K562 (cell line): Measurements from ENCODE around the gene ZNF236. TPM values are rescaled to one million over a fixed set of nuclear protein-coding genes. Genes with fewer than 3 reads are reported as not detected.

Experiments
- ATAC-seq: fragments of 200-7000 bp; cut with Tn5 transposase; 3 replicates; pipeline ENCODE4 v1.9.1; 2020; ENCODE audit warnings: moderate library complexity
- BruUV-seq: library from RNA; stranded (reverse); fragments of 400-500 nt; replicated peaks from 2 replicates; lab custom pipeline; 2021; lab: Mats Ljungman, UMichigan
- CTCF ChIA-PET: fragments of 300-600 bp; formaldehyde crosslinking; extraction: SDS; loops from one replicate; lab custom pipeline; 2021; ENCODE audit warnings: low intra/inter-chr PET ratio; lab: Yijun Ruan, JAX
- POLR2A ChIA-PET: fragments of 300-600, 350-650 bp; sonication (Branson Sonifier 250); formaldehyde crosslinking; extraction: SDS; loops from one replicate; lab custom pipeline; 2021; ENCODE audit warnings: antibody characterized with exemption, inconsistent platforms; lab: Yijun Ruan, JAX
- DNase-seq, 4 experiments: peaks; one replicate each; pipeline versions ENCODE4 v3.0.0 to v3.0.0-alpha.2; 2011 to 2018; ENCODE audit warnings: low spot score in 3 of 4, mixed read lengths in 3 of 4; ENCODE audit errors: extremely low read depth in 1 of 4
- FAIRE-seq: peaks from 2 replicates; lab custom pipeline; 2011; peaks lifted over from hg19 to GRCh38; lab: Jason Lieb, UNC
- H2AFZ ChIP-seq: 2 replicates; pipeline ENCODE4 v1.6.0; 2011; ENCODE audit warnings: low read depth, low read length, control low read depth, inconsistent platforms
- H3K27ac ChIP-seq: fragments of 200-600 bp; 3 replicates; pipeline ENCODE4 v1.8.0; 2011; ENCODE audit warnings: low read depth, mild to moderate bottlenecking, control low read depth, inconsistent platforms, low read length, moderate library complexity, mixed read lengths; ENCODE audit errors: extremely low read depth
- H3K27me3 ChIP-seq, 2 experiments: fragments of 300-600 bp in 1 of 2; 2 replicates in 1 of 2; 3 replicates in 1 of 2; pipeline versions ENCODE4 v1.6.0 to v1.8.0; 2011; ENCODE audit warnings: inconsistent platforms in 2 of 2, low read length in 2 of 2, mild to moderate bottlenecking in 1 of 2, mixed read lengths in 1 of 2, moderate library complexity in 1 of 2; ENCODE audit not compliant: control insufficient read depth in 2 of 2, insufficient read depth in 2 of 2
- H3K36me3 ChIP-seq: fragments of 300-600 bp; 3 replicates; pipeline ENCODE4 v1.8.0; 2011; ENCODE audit warnings: mild to moderate bottlenecking, low read length, inconsistent platforms; ENCODE audit not compliant: control insufficient read depth, insufficient read depth
- H3K4me1 ChIP-seq, 2 experiments: fragments of 200-600 bp in 1 of 2; replicated peaks in 1 of 2; 2 replicates in 1 of 2; 3 replicates in 1 of 2; pipeline versions ENCODE4 v1.5.1 to v1.8.0; 2011; ENCODE audit warnings: inconsistent platforms in 2 of 2, low read length in 2 of 2, mild to moderate bottlenecking in 1 of 2, mixed read lengths in 1 of 2, moderate library complexity in 1 of 2; ENCODE audit not compliant: control insufficient read depth in 2 of 2, insufficient read depth in 2 of 2
- H3K4me2 ChIP-seq: 2 replicates; pipeline ENCODE4 v1.6.1; 2011; ENCODE audit warnings: low read length, control low read depth, inconsistent platforms, mixed read lengths; ENCODE audit not compliant: insufficient read depth
- H3K4me3 ChIP-seq: fragments of 200-600 bp; sonication (generic), shearing (Covaris generic); 2 replicates; pipeline ENCODE4 v1.5.1; 2016; ENCODE audit warnings: control low read depth, inconsistent platforms
- H3K79me2 ChIP-seq: fragments of 200-600 bp; 3 replicates; pipeline ENCODE4 v1.8.0; 2011; ENCODE audit warnings: low read length, inconsistent platforms; ENCODE audit not compliant: control insufficient read depth, insufficient read depth
- H3K9ac ChIP-seq, 2 experiments: 2 replicates each; pipeline versions ENCODE4 v1.6.0 to v1.6.1; 2011; ENCODE audit warnings: low read depth in 2 of 2, low read length in 2 of 2, control low read depth in 1 of 2, inconsistent platforms in 1 of 2, mild to moderate bottlenecking in 1 of 2, mixed read lengths in 1 of 2; ENCODE audit not compliant: insufficient read depth in 1 of 2
- H3K9me1 ChIP-seq: one replicate; pipeline ENCODE4 v1.6.0; 2011; ENCODE audit warnings: inconsistent platforms, mild to moderate bottlenecking, low read length, moderate library complexity; ENCODE audit not compliant: control insufficient read depth, insufficient read depth
- H3K9me3 ChIP-seq: replicated peaks from 2 replicates; pipeline ENCODE4 v1.5.1; 2011; ENCODE audit warnings: low read depth, low read length, inconsistent platforms; ENCODE audit not compliant: control insufficient read depth, insufficient read depth
- H4K20me1 ChIP-seq: replicated peaks from 2 replicates; pipeline ENCODE4 v1.6.1; 2011; ENCODE audit warnings: low read length, inconsistent platforms, mixed read lengths; ENCODE audit not compliant: control insufficient read depth, insufficient read depth
- ATF7 ChIP-seq: fragments of 450-650 bp; IDR thresholded peaks from 2 replicates; pipeline ENCODE4 v1.7.1; 2014; ENCODE audit warnings: mild to moderate bottlenecking, moderate library complexity
- ERF ChIP-seq: fragments of 450-650 bp; formaldehyde crosslinking; IDR thresholded peaks from 2 replicates; pipeline ENCODE4 v1.4.0; 2020; ENCODE audit warnings: mild to moderate bottlenecking, mixed read lengths
- GABPB1 ChIP-seq: sonication (generic); formaldehyde crosslinking; IDR thresholded peaks from 2 replicates; pipeline ENCODE4 v1.8.0; 2022; ENCODE audit warnings: mild to moderate bottlenecking, missing genetic modification reagents
- HCFC1 ChIP-seq: IDR thresholded peaks from 2 replicates; pipeline ENCODE4 v1.6.1; 2012; ENCODE audit warnings: low read depth, low read length, improper control_type of control experiment
- HNRNPLL ChIP-seq: fragments of 200-400 bp; formaldehyde crosslinking; IDR thresholded peaks from 2 replicates; pipeline ENCODE4 v1.6.1; 2017; ENCODE audit warnings: low read length, low read depth, mild to moderate bottlenecking; ENCODE audit not compliant: poor library complexity, severe bottlenecking
- KAT2B ChIP-seq: IDR thresholded peaks from one replicate; pipeline ENCODE4 v1.6.1; 2012; ENCODE audit warnings: low read depth, mild to moderate bottlenecking, control low read depth, inconsistent platforms, low read length, moderate library complexity
- NFATC3 ChIP-seq: fragments of 450-650 bp; IDR thresholded peaks from 2 replicates; pipeline ENCODE4 v1.6.1; 2017; ENCODE audit warnings: mild to moderate bottlenecking
- RB1 ChIP-seq: fragments of 450-650 bp; IDR thresholded peaks from 2 replicates; pipeline ENCODE4 v1.6.1; 2017; ENCODE audit warnings: low read depth, mild to moderate bottlenecking
- RNF2 ChIP-seq: sonication (generic); IDR thresholded peaks from 2 replicates; pipeline ENCODE4 v1.6.1; 2016
- TRIM24 ChIP-seq, 2 experiments: fragments of 450-650 bp; IDR thresholded peaks; 2 replicates each; pipeline ENCODE4 v1.6.1; 2016
- ZNF143 ChIP-seq: sonication (generic); formaldehyde crosslinking; IDR thresholded peaks from 2 replicates; pipeline ENCODE4 v1.9.0; 2022; ENCODE audit warnings: mild to moderate bottlenecking, missing genetic modification reagents
- ZNF212 ChIP-seq: fragments of 450-650 bp; formaldehyde crosslinking; IDR thresholded peaks from 2 replicates; pipeline ENCODE4 v1.4.0; 2020; ENCODE audit warnings: mild to moderate bottlenecking
- ZNF324 ChIP-seq: fragments of 250-450 bp; sonication (Bioruptor Pico); IDR thresholded peaks from 2 replicates; pipeline ENCODE4 v1.4.0; 2020; ENCODE audit warnings: mild to moderate bottlenecking
- ZNF717 ChIP-seq: fragments of 250-450 bp; sonication (Bioruptor Pico); IDR thresholded peaks from 2 replicates; pipeline ENCODE4 v1.5.0; 2021
- ZNF778 ChIP-seq: fragments of 450-650 bp; formaldehyde crosslinking; IDR thresholded peaks from 2 replicates; pipeline ENCODE4 v1.4.0; 2020; ENCODE audit warnings: mild to moderate bottlenecking, moderate library complexity
- WGBS: fragments of 100-300 bp; shearing (Covaris generic); methylation state at CpG from one replicate; pipeline ENCODE4 v1.1.6; 2016; ENCODE audit warnings: low coverage, mixed read lengths; ENCODE audit not compliant: insufficient coverage; ENCODE audit errors: missing lambda C conversion rate; 5-methylcytosine and 5-hydroxymethylcytosine counted together
- in situ Hi-C: fragments of 300-500 bp; cut with MboI; formaldehyde crosslinking; loops from 4 replicates; pipeline ENCODE4 v1.15.0; 2018; ENCODE audit warnings: inconsistent platforms, mixed read lengths
- intact Hi-C: fragments of 100-400 bp; cut with micrococcal nuclease; formaldehyde crosslinking; loops from 2 replicates; pipeline ENCODE4 v1.14.2; 2022
- polyA plus RNA-seq, 8 experiments: library from polyadenylated mRNA; depleted of rRNA in 4 of 8; stranded (reverse) in 5 of 8; unstranded in 3 of 8; fragments of >200 nt; fragmentation: Nextera tagmentation in 2 of 8; fragmentation: Illumina TruSeq in 1 of 8; extraction: Ambion mirVana in 2 of 8; extraction: Trizol in 1 of 8; gene quantifications; 2 replicates each; pipeline versions ENCODE4 v1.2.1 to v1.2.3, GENCODE V29; 2011 to 2014; ENCODE audit warnings: inconsistent platforms in 1 of 8, missing spikeins in 1 of 8
- total RNA-seq, 7 experiments: library from RNA; depleted of rRNA in 6 of 7; stranded (reverse); fragments of >200 nt in 6 of 7; fragmentation: Illumina TruSeq in 2 of 7; extraction: Trizol in 2 of 7; gene quantifications; 2 replicates each; pipeline versions ENCODE4 v1.2.1 to v1.2.3, GENCODE V29; 2011 to 2021; ENCODE audit warnings: low replicate concordance in 1 of 7
- TF ChIP-seq, protein P1 (sequence below): fragments of 250-450 bp; sonication (Bioruptor Pico); IDR thresholded peaks from 2 replicates; pipeline ENCODE4 v1.5.0; 2020; ENCODE audit warnings: mild to moderate bottlenecking
- TF ChIP-seq, protein P2 (sequence below), 2 experiments: fragments of 450-650 bp; IDR thresholded peaks; 2 replicates each; pipeline ENCODE4 v1.6.1; 2018; ENCODE audit warnings: mild to moderate bottlenecking in 2 of 2, low read depth in 1 of 2; ENCODE audit not compliant: partially characterized antibody in 2 of 2

Gene ZNF236
- total and polyA plus RNA-seq, 9 of the 15 experiments (the other 6 are each of a cell fraction or from before 2014, with no cell fraction given) = 0.35 to 8.7 (median 3.4) TPM

DNA sequence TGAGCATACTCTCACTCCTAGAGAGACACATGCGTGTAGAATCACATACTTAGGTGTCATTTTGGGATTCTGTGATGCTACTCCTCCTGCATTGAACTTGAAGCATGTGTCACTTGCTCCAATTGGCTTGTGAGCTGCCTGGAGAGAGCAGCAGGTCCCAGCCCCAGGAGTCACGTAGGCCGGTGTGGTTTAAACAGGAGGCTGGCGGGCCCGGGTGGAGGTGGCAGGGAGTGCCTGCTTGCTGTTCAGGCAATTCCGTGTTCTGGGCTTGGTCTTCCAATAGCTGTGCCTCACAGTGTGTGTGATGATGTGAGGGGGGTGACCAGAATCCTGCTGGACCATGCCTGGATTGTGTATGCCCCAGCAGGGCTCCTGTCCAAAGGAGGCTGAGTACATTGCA lies 51.0 kb downstream of the ZNF236 start:
- intact Hi-C loops = no loop called here

DNA sequence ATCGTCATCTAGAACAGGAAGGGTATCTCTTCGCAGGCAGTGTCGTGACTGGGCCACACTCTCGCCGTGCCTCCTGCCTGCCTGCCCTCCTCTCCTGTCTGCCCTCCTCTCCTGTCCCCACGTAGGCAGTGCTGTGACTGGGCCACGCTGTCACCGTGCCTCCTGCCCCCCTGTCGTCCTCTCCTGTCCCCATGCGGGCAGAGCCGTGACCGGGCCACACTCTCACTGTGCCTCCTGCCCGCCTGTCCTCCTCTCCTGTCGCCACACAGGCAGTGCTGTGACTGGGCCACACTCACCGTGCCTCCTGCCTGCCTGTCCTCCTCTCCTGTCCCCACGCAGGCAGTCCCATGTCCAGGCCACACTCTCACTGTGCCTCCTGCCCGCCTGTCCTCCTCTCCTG lies 51.4 kb downstream of the ZNF236 start:
- 84% methylated on average over 11 of the region's 17 CpGs for WGBS
- no peaks in the 10 kb centered on the region for H3K79me2 ChIP-seq
- H3K9me1 ChIP-seq = peaks cover 3% of the 10 kb centered on the region
- H3K27ac ChIP-seq = no peak overlapping the region
- intact Hi-C loops (no loop called here), in situ Hi-C loops (no loop called here)
- no peak overlapping the region for H3K4me2 ChIP-seq
- no peak overlapping the region for H2AFZ ChIP-seq
- H3K4me1 ChIP-seq = no peaks in the 10 kb centered on the region
- FAIRE-seq (no peak), ATAC-seq (no peak), DNase-seq (no peak)
- H3K36me3 ChIP-seq = peaks cover 12% of the 10 kb centered on the region
- no peaks in the 10 kb centered on the region for H4K20me1 ChIP-seq
- CTCF ChIA-PET = interaction anchor here (2.1 kb wide), 1 partner anchor 110 kb away, joined by 10 read pairs; no protein-coding TSS in a partner anchor
- H3K4me3 ChIP-seq = no peak overlapping the region
- no peak overlapping the region; a peak in 1 of 4 replicates for H3K9ac ChIP-seq
- POLR2A ChIA-PET = no interaction called here
- BruUV-seq = no TSS peak
- no peaks in the 10 kb centered on the region for H3K9me3 ChIP-seq
- H3K27me3 ChIP-seq = no peaks in the 10 kb centered on the region
- TF ChIP-seq, protein P1, sequence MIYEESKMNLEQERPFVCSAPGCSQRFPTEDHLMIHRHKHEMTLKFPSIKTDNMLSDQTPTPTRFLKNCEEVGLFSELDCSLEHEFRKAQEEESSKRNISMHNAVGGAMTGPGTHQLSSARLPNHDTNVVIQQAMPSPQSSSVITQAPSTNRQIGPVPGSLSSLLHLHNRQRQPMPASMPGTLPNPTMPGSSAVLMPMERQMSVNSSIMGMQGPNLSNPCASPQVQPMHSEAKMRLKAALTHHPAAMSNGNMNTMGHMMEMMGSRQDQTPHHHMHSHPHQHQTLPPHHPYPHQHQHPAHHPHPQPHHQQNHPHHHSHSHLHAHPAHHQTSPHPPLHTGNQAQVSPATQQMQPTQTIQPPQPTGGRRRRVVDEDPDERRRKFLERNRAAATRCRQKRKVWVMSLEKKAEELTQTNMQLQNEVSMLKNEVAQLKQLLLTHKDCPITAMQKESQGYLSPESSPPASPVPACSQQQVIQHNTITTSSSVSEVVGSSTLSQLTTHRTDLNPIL = no peak
- no peak for TF ChIP-seq TRIM24 (IDR thresholded peaks at IDR 0.05)
- no peak for TF ChIP-seq ERF (CRISPR knock-in tag)
- no peak for TF ChIP-seq GABPB1 (CRISPR knock-in tag)
- TF ChIP-seq ATF7 = no peak
- no peak for TF ChIP-seq ZNF717
- no peak for TF ChIP-seq KAT2B
- no peak for TF ChIP-seq NFATC3
- TF ChIP-seq, protein P2, sequence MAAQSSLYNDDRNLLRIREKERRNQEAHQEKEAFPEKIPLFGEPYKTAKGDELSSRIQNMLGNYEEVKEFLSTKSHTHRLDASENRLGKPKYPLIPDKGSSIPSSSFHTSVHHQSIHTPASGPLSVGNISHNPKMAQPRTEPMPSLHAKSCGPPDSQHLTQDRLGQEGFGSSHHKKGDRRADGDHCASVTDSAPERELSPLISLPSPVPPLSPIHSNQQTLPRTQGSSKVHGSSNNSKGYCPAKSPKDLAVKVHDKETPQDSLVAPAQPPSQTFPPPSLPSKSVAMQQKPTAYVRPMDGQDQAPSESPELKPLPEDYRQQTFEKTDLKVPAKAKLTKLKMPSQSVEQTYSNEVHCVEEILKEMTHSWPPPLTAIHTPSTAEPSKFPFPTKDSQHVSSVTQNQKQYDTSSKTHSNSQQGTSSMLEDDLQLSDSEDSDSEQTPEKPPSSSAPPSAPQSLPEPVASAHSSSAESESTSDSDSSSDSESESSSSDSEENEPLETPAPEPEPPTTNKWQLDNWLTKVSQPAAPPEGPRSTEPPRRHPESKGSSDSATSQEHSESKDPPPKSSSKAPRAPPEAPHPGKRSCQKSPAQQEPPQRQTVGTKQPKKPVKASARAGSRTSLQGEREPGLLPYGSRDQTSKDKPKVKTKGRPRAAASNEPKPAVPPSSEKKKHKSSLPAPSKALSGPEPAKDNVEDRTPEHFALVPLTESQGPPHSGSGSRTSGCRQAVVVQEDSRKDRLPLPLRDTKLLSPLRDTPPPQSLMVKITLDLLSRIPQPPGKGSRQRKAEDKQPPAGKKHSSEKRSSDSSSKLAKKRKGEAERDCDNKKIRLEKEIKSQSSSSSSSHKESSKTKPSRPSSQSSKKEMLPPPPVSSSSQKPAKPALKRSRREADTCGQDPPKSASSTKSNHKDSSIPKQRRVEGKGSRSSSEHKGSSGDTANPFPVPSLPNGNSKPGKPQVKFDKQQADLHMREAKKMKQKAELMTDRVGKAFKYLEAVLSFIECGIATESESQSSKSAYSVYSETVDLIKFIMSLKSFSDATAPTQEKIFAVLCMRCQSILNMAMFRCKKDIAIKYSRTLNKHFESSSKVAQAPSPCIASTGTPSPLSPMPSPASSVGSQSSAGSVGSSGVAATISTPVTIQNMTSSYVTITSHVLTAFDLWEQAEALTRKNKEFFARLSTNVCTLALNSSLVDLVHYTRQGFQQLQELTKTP (IDR thresholded peaks at IDR 0.05; ENCODE audit: low read depth in 1 of 2, partially characterized antibody in 2 of 2) = no peak
- no peak for TF ChIP-seq ZNF778 (CRISPR knock-in tag)

More for the DNA sequence above, 51.0 kb downstream of the ZNF236 start:
- H3K4me2 ChIP-seq = no peak overlapping the region
- in situ Hi-C loops = no loop called here
- no peak for FAIRE-seq
- H3K27me3 ChIP-seq = no peaks in the 10 kb centered on the region
- no peaks in the 10 kb centered on the region for H3K4me1 ChIP-seq
- no TSS peak for BruUV-seq
- 79% methylated on average over 6 of the region's 6 CpGs for WGBS
- no peak for TF ChIP-seq RB1
- TF ChIP-seq ZNF143 = no peak
- no peak for TF ChIP-seq RNF2
- no peak for TF ChIP-seq HNRNPLL
- no peak for TF ChIP-seq ZNF212 (CRISPR knock-in tag)
- no peak for TF ChIP-seq ZNF324 (CRISPR knock-in tag)
- TF ChIP-seq HCFC1 = no peak
- H3K9me1 ChIP-seq = peaks cover 3% of the 10 kb centered on the region
- no peak for ATAC-seq
- no peaks in the 10 kb centered on the region for H3K79me2 ChIP-seq
- peaks cover 15% of the 10 kb centered on the region for H3K36me3 ChIP-seq
- no peak overlapping the region for H3K27ac ChIP-seq
- H3K4me3 ChIP-seq = no peak overlapping the region
- POLR2A ChIA-PET = interaction anchor here (0.6 kb wide), 1 partner anchor 1987 kb away, joined by 3 read pairs; no protein-coding TSS in a partner anchor
- DNase-seq = no peak
- H3K9ac ChIP-seq = no peak overlapping the region
- no peaks in the 10 kb centered on the region for H3K9me3 ChIP-seq
- H2AFZ ChIP-seq = no peak overlapping the region
- CTCF ChIA-PET = no interaction called here
- no peaks in the 10 kb centered on the region for H4K20me1 ChIP-seq
